ENCODE results near the gene IRF2. TPM values are rescaled to one million over a fixed set of nuclear protein-coding genes. Genes with fewer than 3 reads are reported as not detected.

Gene IRF2
- polyA plus RNA-seq, 1 experiment: 28.7 TPM

DNA sequence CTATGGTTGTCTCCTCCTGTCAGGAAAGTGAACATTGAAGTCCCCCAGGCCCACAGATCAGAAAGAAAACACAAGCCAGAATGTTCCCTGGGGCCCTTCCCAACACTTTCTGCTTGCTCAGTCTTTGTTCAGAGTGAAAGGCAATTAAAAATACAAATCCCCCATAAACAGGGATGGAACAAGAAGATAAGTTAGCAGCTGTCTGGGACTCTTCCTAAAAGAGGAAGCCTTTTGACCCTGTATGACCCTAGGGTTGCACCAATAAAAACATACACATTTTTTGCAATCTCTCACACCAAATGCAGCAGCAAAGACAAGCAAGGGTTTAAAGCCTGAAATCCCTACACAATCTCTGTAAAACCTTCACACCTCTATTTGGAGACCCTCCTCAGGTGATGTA lies 22.6 kb downstream of the IRF2 start:
- Histone ChIP-seq H3K4me3 (ENCODE audit: low read depth, low read length) (no peak overlapping the region), H3K27me3 (ENCODE audit: control insufficient read depth, insufficient read depth, low read length) (no peaks in the 10 kb centered on the region), H3K36me3 (ENCODE audit: control insufficient read depth, insufficient read depth, low read length) (peaks cover 2% of the 10 kb centered on the region; the same call in 1 of the 2 replicates)
- DNase-seq (ENCODE audit: low read depth): no peak
- TF ChIP-seq CTCF (IDR thresholded peaks at IDR 0.05; ENCODE audit: insufficient read depth, low read depth, low read length): no peak
- ChIA-PET CTCF (interaction anchor here (0.6 kb wide), 1 partner anchor 26 kb away, joined by 3 read pairs; no protein-coding TSS in a partner anchor), POLR2A (no interaction called here)

DNA sequence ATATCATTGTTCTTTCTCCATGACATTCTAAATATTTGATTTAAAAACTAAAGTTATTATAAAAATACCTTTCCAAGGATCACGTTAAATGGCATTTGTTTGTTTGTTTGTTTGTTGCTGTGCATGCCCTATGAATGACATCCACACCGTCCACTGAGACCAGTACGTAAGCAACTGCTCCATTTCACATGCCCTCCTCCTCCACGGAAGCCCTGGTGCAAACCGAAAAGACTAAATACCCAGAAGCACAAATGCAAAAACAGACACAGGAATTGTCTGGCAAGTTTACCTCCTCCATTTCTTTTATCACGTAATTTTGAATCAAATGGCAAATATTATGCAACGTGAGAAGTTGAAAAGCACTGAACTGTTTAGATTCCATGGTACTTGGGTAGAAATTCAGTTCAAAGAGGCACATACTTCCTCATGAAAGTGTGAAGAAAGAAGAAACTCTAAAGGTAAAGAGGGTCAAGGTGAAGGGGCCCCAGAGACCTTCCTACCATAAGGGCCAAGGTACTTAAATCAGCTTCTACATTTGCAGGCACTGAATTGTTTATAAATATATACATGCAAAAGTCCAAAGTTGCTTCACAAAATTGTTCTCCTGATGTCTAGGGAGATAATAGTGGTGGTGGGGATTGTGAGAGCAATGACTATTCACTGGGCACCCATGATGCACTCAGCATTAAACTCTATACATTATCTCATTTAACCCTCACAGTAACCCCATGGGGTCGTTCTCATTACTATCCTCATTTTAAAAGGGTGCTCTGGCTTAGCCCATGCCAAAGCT lies 23.4 kb downstream of the IRF2 start:
- DNase-seq (ENCODE audit: low read depth): no peak
- ChIA-PET POLR2A (no interaction called here), CTCF (interaction anchor here (1.2 kb wide), 1 partner anchor 9 kb away, joined by 3 read pairs; no protein-coding TSS in a partner anchor)
- no peak for TF ChIP-seq CTCF (IDR thresholded peaks at IDR 0.05; ENCODE audit: insufficient read depth, low read depth, low read length)
- H3K36me3 ChIP-seq (ENCODE audit: control insufficient read depth, insufficient read depth, low read length): peaks cover 2% of the 10 kb centered on the region; the same call in 1 of the 2 replicates
- no peak overlapping the region for H3K4me3 ChIP-seq (ENCODE audit: low read depth, low read length)
- no peaks in the 10 kb centered on the region for H3K27me3 ChIP-seq (ENCODE audit: control insufficient read depth, insufficient read depth, low read length)

- ChIA-PET POLR2A (no interaction called here), CTCF (interaction anchor here (0.6 to 1.2 kb wide), 2 partner anchors 9 kb away, joined by 3 to 4 read pairs; no protein-coding TSS in a partner anchor)
- H3K4me3 ChIP-seq (ENCODE audit: low read depth, low read length): no peak overlapping the region
Measured at GRCh38 chr4:184450045-184450444, 24.3 kb downstream of the IRF2 start.

GRCh38 chr4:184448821-184449220 lies 25.5 kb downstream of the IRF2 start:
- ChIA-PET POLR2A (no interaction called here), CTCF (interaction anchor here (1.2 kb wide), 1 partner anchor 185 kb away, joined by 5 read pairs; no protein-coding TSS in a partner anchor)
- Histone ChIP-seq H3K36me3 (ENCODE audit: control insufficient read depth, insufficient read depth, low read length) (peaks cover 2% of the 10 kb centered on the region; the same call in 1 of the 2 replicates), H3K27me3 (ENCODE audit: control insufficient read depth, insufficient read depth, low read length) (no peaks in the 10 kb centered on the region), H3K4me3 (ENCODE audit: low read depth, low read length) (peak overlapping the region; percentile 16)
- no peak for TF ChIP-seq CTCF (IDR thresholded peaks at IDR 0.05; ENCODE audit: insufficient read depth, low read depth, low read length)
- DNase-seq (ENCODE audit: low read depth): no peak

More at GRCh38 chr4:184450045-184450444, 24.3 kb downstream of the IRF2 start:
- H3K27me3 ChIP-seq (ENCODE audit: control insufficient read depth, insufficient read depth, low read length): no peaks in the 10 kb centered on the region
- peaks cover 2% of the 10 kb centered on the region; the same call in 1 of the 2 replicates for H3K36me3 ChIP-seq (ENCODE audit: control insufficient read depth, insufficient read depth, low read length)
- DNase-seq (ENCODE audit: low read depth): peak; percentile 39
- no peak for TF ChIP-seq CTCF (IDR thresholded peaks at IDR 0.05; ENCODE audit: insufficient read depth, low read depth, low read length)

DNA sequence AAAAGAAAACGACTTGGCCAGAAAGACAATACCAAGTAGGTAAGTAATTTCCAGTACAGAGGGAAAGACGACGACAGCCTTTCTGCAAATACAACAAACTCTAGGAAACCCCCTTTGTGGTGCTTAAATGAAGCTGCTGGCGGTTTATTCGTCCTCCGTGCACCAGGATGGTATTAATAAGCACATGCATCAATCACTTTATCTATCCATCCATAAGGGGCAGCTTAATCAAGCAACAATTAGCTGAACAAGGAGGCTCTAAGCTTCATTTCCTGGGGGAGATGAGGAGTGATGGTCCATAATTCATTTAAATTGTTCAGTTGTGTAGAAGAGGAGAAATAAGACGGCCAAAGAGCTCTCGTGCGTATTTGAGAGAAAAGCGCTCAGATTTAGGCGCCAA lies 26.2 kb downstream of the IRF2 start:
- POLR2A ChIA-PET: no interaction called here

More for the DNA sequence above, 26.2 kb downstream of the IRF2 start:
- no peak overlapping the region for H3K4me3 ChIP-seq (ENCODE audit: low read depth, low read length)
- DNase-seq (ENCODE audit: low read depth): no peak
- peaks cover 2% of the 10 kb centered on the region; the same call in 1 of the 2 replicates for H3K36me3 ChIP-seq (ENCODE audit: control insufficient read depth, insufficient read depth, low read length)
- CTCF ChIA-PET: no interaction called here
- TF ChIP-seq CTCF (IDR thresholded peaks at IDR 0.05; ENCODE audit: insufficient read depth, low read depth, low read length): no peak
- no peaks in the 10 kb centered on the region for H3K27me3 ChIP-seq (ENCODE audit: control insufficient read depth, insufficient read depth, low read length)

Measured in BJ (cell line).